GM23248 (cell line): ENCODE data around the gene RAPGEF4.

Experiments
- EZH2 ChIP-seq: fragments of 200-600 bp; sonication (generic); IDR thresholded peaks from 2 replicates; pipeline ENCODE4 v1.6.1; 2018; ENCODE audit warnings: antibody characterized with exemption, mild to moderate bottlenecking; ENCODE audit not compliant: insufficient read depth, poor library complexity, severe bottlenecking
- EZH2phosphoT487 ChIP-seq: fragments of 200-600 bp; sonication (generic); IDR thresholded peaks from 2 replicates; pipeline ENCODE4 v1.6.1; 2018; ENCODE audit warnings: antibody characterized with exemption, moderate library complexity, mild to moderate bottlenecking, low read depth; ENCODE audit not compliant: insufficient read depth

- no peak for TF ChIP-seq EZH2
- TF ChIP-seq EZH2phosphoT487 = no peak
These were observed 235.0 kb downstream of the RAPGEF4 start for GRCh38 chr2:172970660-172971059.
